HepG2 (cell line): Measurements from ENCODE around the gene RAB2B. TPM values are rescaled to one million over a fixed set of nuclear protein-coding genes. Genes with fewer than 3 reads are reported as not detected.

Source experiments
- ETS1 ChIP-seq: sonication (generic); formaldehyde crosslinking; IDR thresholded peaks from 2 replicates; pipeline ENCODE4 v1.4.0; 2020; ENCODE audit warnings: missing genetic modification reagents
- ETV6 ChIP-seq: sonication (generic); formaldehyde crosslinking; conservative IDR thresholded peaks from 2 replicates; pipeline ENCODE4 v1.4.0; 2020; ENCODE audit warnings: missing genetic modification reagents
- GABPB1 ChIP-seq: IDR thresholded peaks from 2 replicates; pipeline ENCODE4 v1.6.1; 2016; ENCODE audit warnings: mild to moderate bottlenecking, missing genetic modification reagents, moderate library complexity, missing compliant biosample characterization
- HMGXB4 ChIP-seq, 2 experiments: sonication (generic) in 1 of 2; formaldehyde crosslinking in 1 of 2; IDR thresholded peaks; 2 replicates each; pipeline versions ENCODE4 v1.4.0 to v1.6.1; 2018 to 2020; ENCODE audit warnings: missing genetic modification reagents in 2 of 2, borderline replicate concordance in 1 of 2, low read depth in 1 of 2, mild to moderate bottlenecking in 1 of 2, missing biosample characterization in 1 of 2
- HNRNPK ChIP-seq: fragments of 200-400 bp; formaldehyde crosslinking; IDR thresholded peaks from 2 replicates; pipeline ENCODE4 v1.6.1; 2018; ENCODE audit warnings: low read length, low read depth, moderate library complexity, mild to moderate bottlenecking; ENCODE audit not compliant: poor library complexity, severe bottlenecking
- KDM3A ChIP-seq: IDR thresholded peaks from 2 replicates; pipeline ENCODE4 v1.6.1; 2018; ENCODE audit warnings: low read depth, missing compliant biosample characterization
- MED1 ChIP-seq: sonication (generic); formaldehyde crosslinking; IDR thresholded peaks from 2 replicates; pipeline ENCODE4 v1.4.0; 2020; ENCODE audit warnings: missing genetic modification reagents
- SNRNP70 ChIP-seq: fragments of 200-400 bp; formaldehyde crosslinking; IDR thresholded peaks from 2 replicates; pipeline ENCODE4 v1.6.1; 2017; ENCODE audit warnings: mild to moderate bottlenecking, low read depth, low read length, moderate library complexity
- SPEN ChIP-seq: sonication (generic); formaldehyde crosslinking; IDR thresholded peaks from 2 replicates; pipeline ENCODE4 v1.5.1; 2020; ENCODE audit warnings: low read depth, mild to moderate bottlenecking, missing genetic modification reagents
- SSRP1 ChIP-seq: IDR thresholded peaks from 2 replicates; pipeline ENCODE4 v1.6.1; 2016; ENCODE audit warnings: control low read depth
- TBX2 ChIP-seq: sonication (generic); formaldehyde crosslinking; IDR thresholded peaks from 2 replicates; pipeline ENCODE4 v1.5.0; 2020; ENCODE audit warnings: missing genetic modification reagents, mild to moderate bottlenecking, borderline replicate concordance
- TMF1 ChIP-seq: sonication (generic); formaldehyde crosslinking; IDR thresholded peaks from 2 replicates; pipeline ENCODE4 v1.8.1; 2022; ENCODE audit warnings: low read depth, missing genetic modification reagents
- TRAFD1 ChIP-seq: sonication (generic); formaldehyde crosslinking; IDR thresholded peaks from 2 replicates; pipeline ENCODE4 v1.5.1; 2020; ENCODE audit warnings: missing genetic modification reagents, mild to moderate bottlenecking, borderline replicate concordance
- ZFY ChIP-seq: sonication (generic); formaldehyde crosslinking; IDR thresholded peaks from 2 replicates; pipeline ENCODE4 v1.4.0; 2020; ENCODE audit warnings: missing genetic modification reagents
- ZNF432 ChIP-seq: sonication (generic); formaldehyde crosslinking; IDR thresholded peaks from 2 replicates; pipeline ENCODE4 v1.5.0; 2020; ENCODE audit warnings: missing genetic modification reagents, mild to moderate bottlenecking, borderline replicate concordance
- ZNF678 ChIP-seq: sonication (generic); formaldehyde crosslinking; IDR thresholded peaks from 2 replicates; pipeline ENCODE4 v1.4.0; 2020; ENCODE audit warnings: mild to moderate bottlenecking, missing genetic modification reagents
- polyA plus RNA-seq, 8 experiments: library from polyadenylated mRNA; depleted of rRNA in 3 of 8; stranded (reverse) in 7 of 8; unstranded in 1 of 8; fragments of >200 nt; fragmentation: Illumina TruSeq in 4 of 8; extraction: Trizol in 4 of 8; gene quantifications; 2 replicates each; pipeline versions ENCODE4 v1.2.1 to v1.2.3, GENCODE V29; 2011 to 2016; ENCODE audit warnings: low read depth in 4 of 8, missing spikeins in 1 of 8, mixed read lengths in 1 of 8; ENCODE audit not compliant: insufficient read depth in 1 of 8
- total RNA-seq, 5 experiments: library from RNA; depleted of rRNA; stranded (reverse); fragments of >200 nt; fragmentation: Illumina TruSeq; extraction: Trizol; gene quantifications; 2 replicates each; pipeline ENCODE4 v1.2.3, GENCODE V29; 2016; ENCODE audit warnings: low read depth in 1 of 5
- TF ChIP-seq, protein P1 (sequence below): sonication (generic); formaldehyde crosslinking; IDR thresholded peaks from 2 replicates; pipeline ENCODE4 v1.5.0; 2020; ENCODE audit warnings: mild to moderate bottlenecking, missing genetic modification reagents
- TF ChIP-seq, protein P2 (sequence below): sonication (generic); formaldehyde crosslinking; IDR thresholded peaks from 2 replicates; pipeline ENCODE4 v1.9.0; 2021; ENCODE audit warnings: missing genetic modification reagents, mild to moderate bottlenecking, borderline replicate concordance
- TF ChIP-seq, protein P3 (sequence below): IDR thresholded peaks from 2 replicates; pipeline ENCODE4 v1.6.1; 2016; ENCODE audit warnings: mild to moderate bottlenecking, missing biosample characterization, missing genetic modification reagents

RAB2B gene
- total and polyA plus RNA-seq, 2 of the 13 experiments (the other 11 are each of a cell fraction or from before 2014, with no cell fraction given): 36.0 to 60.6 TPM

DNA sequence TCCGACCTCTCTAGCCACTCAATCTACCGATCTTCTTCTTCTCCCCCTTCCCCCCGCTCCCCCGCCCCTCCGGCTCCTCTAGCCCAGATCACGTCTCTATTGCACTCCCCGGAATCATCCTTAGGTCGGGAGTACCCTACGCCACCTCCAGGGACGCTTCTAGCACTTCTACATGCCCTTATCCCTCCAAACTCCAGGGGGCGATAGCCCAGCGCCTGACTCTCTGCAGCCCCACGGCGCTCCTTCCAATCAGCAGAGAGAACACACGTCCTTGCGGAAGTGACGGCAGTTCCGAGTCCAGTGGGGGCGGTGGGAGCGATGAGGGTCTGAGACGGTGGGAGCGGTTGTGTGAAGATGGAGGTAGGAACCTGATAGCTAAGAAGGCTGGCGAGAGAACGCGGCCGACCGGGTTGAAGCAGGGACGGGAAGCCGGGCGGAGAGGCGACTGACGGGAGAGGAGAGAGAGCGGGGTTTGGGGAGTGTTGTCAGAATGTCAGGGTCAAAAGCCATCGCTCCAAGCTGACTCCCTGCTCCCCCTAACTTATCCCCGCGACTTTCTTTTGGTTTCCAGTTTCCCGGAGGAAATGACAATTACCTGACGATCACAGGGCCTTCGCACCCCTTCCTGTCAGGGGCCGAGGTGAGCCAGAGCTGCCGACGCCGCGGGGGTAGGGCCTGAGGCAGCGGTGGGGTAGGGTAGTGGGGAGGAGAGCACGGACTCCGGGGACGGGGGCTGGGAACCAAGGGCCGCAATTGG is at the start of gene RAB2B, which contains the start of gene TOX4 (continued):
- TF ChIP-seq, protein P1, sequence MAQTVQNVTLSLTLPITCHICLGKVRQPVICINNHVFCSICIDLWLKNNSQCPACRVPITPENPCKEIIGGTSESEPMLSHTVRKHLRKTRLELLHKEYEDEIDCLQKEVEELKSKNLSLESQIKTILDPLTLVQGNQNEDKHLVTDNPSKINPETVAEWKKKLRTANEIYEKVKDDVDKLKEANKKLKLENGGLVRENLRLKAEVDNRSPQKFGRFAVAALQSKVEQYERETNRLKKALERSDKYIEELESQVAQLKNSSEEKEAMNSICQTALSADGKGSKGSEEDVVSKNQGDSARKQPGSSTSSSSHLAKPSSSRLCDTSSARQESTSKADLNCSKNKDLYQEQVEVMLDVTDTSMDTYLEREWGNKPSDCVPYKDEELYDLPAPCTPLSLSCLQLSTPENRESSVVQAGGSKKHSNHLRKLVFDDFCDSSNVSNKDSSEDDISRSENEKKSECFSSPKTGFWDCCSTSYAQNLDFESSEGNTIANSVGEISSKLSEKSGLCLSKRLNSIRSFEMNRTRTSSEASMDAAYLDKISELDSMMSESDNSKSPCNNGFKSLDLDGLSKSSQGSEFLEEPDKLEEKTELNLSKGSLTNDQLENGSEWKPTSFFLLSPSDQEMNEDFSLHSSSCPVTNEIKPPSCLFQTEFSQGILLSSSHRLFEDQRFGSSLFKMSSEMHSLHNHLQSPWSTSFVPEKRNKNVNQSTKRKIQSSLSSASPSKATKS: no peak
- TF ChIP-seq, protein P2, sequence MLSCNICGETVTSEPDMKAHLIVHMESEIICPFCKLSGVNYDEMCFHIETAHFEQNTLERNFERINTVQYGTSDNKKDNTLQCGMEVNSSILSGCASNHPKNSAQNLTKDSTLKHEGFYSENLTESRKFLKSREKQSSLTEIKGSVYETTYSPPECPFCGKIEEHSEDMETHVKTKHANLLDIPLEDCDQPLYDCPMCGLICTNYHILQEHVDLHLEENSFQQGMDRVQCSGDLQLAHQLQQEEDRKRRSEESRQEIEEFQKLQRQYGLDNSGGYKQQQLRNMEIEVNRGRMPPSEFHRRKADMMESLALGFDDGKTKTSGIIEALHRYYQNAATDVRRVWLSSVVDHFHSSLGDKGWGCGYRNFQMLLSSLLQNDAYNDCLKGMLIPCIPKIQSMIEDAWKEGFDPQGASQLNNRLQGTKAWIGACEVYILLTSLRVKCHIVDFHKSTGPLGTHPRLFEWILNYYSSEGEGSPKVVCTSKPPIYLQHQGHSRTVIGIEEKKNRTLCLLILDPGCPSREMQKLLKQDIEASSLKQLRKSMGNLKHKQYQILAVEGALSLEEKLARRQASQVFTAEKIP (CRISPR knock-in tag): no peak
- TF ChIP-seq MED1 (CRISPR knock-in tag): peak; percentile 81
- peak; percentile 90 for TF ChIP-seq KDM3A (CRISPR knock-in tag)
- no peak for TF ChIP-seq ETS1 (CRISPR knock-in tag)
- TF ChIP-seq ZNF432 (CRISPR knock-in tag): no peak
- TF ChIP-seq, protein P3, sequence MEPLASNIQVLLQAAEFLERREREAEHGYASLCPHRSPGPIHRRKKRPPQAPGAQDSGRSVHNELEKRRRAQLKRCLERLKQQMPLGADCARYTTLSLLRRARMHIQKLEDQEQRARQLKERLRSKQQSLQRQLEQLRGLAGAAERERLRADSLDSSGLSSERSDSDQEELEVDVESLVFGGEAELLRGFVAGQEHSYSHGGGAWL (CRISPR knock-in tag): peak; percentile 44; the same call in 1 of the 2 replicates
- peak; percentile 96 for TF ChIP-seq GABPB1 (CRISPR knock-in tag)
- peak; percentile 84; the same call in 1 of the 2 replicates for TF ChIP-seq ETV6
- TF ChIP-seq SPEN (CRISPR knock-in tag): peak; percentile 99
- peak; percentile 52 for TF ChIP-seq TMF1 (CRISPR knock-in tag)
- TF ChIP-seq ZNF678 (CRISPR knock-in tag): peak; percentile 82; the same call in 1 of the 2 replicates
- TF ChIP-seq ZFY (CRISPR knock-in tag): peak; percentile 80
- TF ChIP-seq TRAFD1: 0 out of 2 replicates have a peak, but pooled peaks have one; percentile 27
- TF ChIP-seq SNRNP70: no peak
- no peak; the same call in 1 of the 2 replicates for TF ChIP-seq TBX2 (CRISPR knock-in tag)
- TF ChIP-seq HMGXB4 (CRISPR knock-in tag; IDR thresholded peaks at IDR 0.05; ENCODE audit: borderline replicate concordance in 1 of 2, low read depth in 1 of 2): peak; percentile 86 to 97; a peak in 3 of 4 replicates
- TF ChIP-seq SSRP1: no peak; the same call in 1 of the 2 replicates
- no peak for TF ChIP-seq HNRNPK
